ENCODE measurements around the gene NPNT.

NPNT gene

GRCh38 chr4:105912633-105913032, 17.4 kb downstream of the NPNT start:
- no peak for DNase-seq (ENCODE audit: low read depth in 2 of 2)

GRCh38 chr4:105917171-105917685, 22.0 kb downstream of the NPNT start:
- no peak for DNase-seq (ENCODE audit: low read depth in 2 of 2)

GRCh38 chr4:105921301-105921700, 26.0 kb downstream of the NPNT start:
- no peak for DNase-seq (ENCODE audit: low read depth in 2 of 2)

GRCh38 chr4:105923497-105924238, 28.4 kb downstream of the NPNT start:
- DNase-seq (ENCODE audit: low read depth in 2 of 2): no peak

- no peak for DNase-seq (ENCODE audit: low read depth in 2 of 2)
Observed at GRCh38 chr4:105924341-105924740, 29.1 kb downstream of the NPNT start.

- DNase-seq (ENCODE audit: low read depth in 2 of 2): no peak
Observed at GRCh38 chr4:105930698-105931097, 35.4 kb downstream of the NPNT start.

- no peak for DNase-seq (ENCODE audit: low read depth in 2 of 2)
Observed at GRCh38 chr4:105933083-105933482, 37.8 kb downstream of the NPNT start.

GRCh38 chr4:105934386-105934785, 39.1 kb downstream of the NPNT start:
- DNase-seq (ENCODE audit: low read depth in 2 of 2): no peak

GRCh38 chr4:105936901-105937300, 41.6 kb downstream of the NPNT start:
- DNase-seq (ENCODE audit: low read depth in 2 of 2): no peak

- DNase-seq (ENCODE audit: low read depth in 2 of 2): no peak
Observed at GRCh38 chr4:105937759-105938158, 42.5 kb downstream of the NPNT start.

GRCh38 chr4:105943234-105943633, 48.0 kb downstream of the NPNT start:
- DNase-seq (ENCODE audit: low read depth in 2 of 2): no peak

- no peak for DNase-seq (ENCODE audit: low read depth in 2 of 2)
Observed at GRCh38 chr4:105944540-105944939, 49.3 kb downstream of the NPNT start.

- DNase-seq (ENCODE audit: low read depth in 2 of 2): no peak
Observed at GRCh38 chr4:105946771-105947170, 51.5 kb downstream of the NPNT start.

GRCh38 chr4:105950701-105951100, 55.4 kb downstream of the NPNT start:
- no peak for DNase-seq (ENCODE audit: low read depth in 2 of 2)

GRCh38 chr4:105951198-105951597, 55.9 kb downstream of the NPNT start:
- DNase-seq (ENCODE audit: low read depth in 2 of 2): no peak

GRCh38 chr4:105952591-105952990, 57.3 kb downstream of the NPNT start:
- DNase-seq (ENCODE audit: low read depth in 2 of 2): no peak

GRCh38 chr4:105956569-105956968, 61.3 kb downstream of the NPNT start:
- DNase-seq (ENCODE audit: low read depth in 2 of 2): no peak

- no peak for DNase-seq (ENCODE audit: low read depth in 2 of 2)
Observed at GRCh38 chr4:105957680-105958079, 62.4 kb downstream of the NPNT start.

GRCh38 chr4:105963461-105964400, 68.5 kb downstream of the NPNT start:
- no peak for DNase-seq (ENCODE audit: low read depth in 2 of 2)

GRCh38 chr4:105965183-105965800, 70.0 kb downstream of the NPNT start:
- DNase-seq (ENCODE audit: low read depth in 2 of 2): no peak

- no peak for DNase-seq (ENCODE audit: low read depth in 2 of 2)
Observed at GRCh38 chr4:105966051-105966450, 70.8 kb downstream of the NPNT start.

- DNase-seq (ENCODE audit: low read depth in 2 of 2): no peak
Observed at GRCh38 chr4:105967058-105967658, 71.9 kb downstream of the NPNT start.
